ENCODE results near the gene CRTAC1.

CRTAC1 gene

GRCh38 chr10:97999066-97999922 is 31.1 kb downstream of the CRTAC1 start:
- TF ChIP-seq CTCF (IDR thresholded peaks at IDR 0.05), result no peak
- TF ChIP-seq ZFX (IDR thresholded peaks at IDR 0.05; ENCODE audit: borderline replicate concordance), result no peak
- no peak overlapping the region for H3K27ac ChIP-seq

GRCh38 chr10:97991871-97992270 is 38.5 kb downstream of the CRTAC1 start:
- TF ChIP-seq CTCF (IDR thresholded peaks at IDR 0.05) (no peak), ZFX (IDR thresholded peaks at IDR 0.05; ENCODE audit: borderline replicate concordance) (no peak)
- no peak overlapping the region for H3K27ac ChIP-seq

- H3K27ac ChIP-seq, result no peak overlapping the region
- TF ChIP-seq CTCF (IDR thresholded peaks at IDR 0.05), result no peak
- no peak for TF ChIP-seq ZFX (IDR thresholded peaks at IDR 0.05; ENCODE audit: borderline replicate concordance)
These were observed 48.6 kb downstream of the CRTAC1 start for GRCh38 chr10:97981816-97982215.

- no peak overlapping the region for H3K27ac ChIP-seq
- TF ChIP-seq ZFX (IDR thresholded peaks at IDR 0.05; ENCODE audit: borderline replicate concordance) (no peak), CTCF (IDR thresholded peaks at IDR 0.05) (no peak)
These were observed 52.7 kb downstream of the CRTAC1 start for GRCh38 chr10:97977673-97978072.

GRCh38 chr10:97975598-97975997 is 54.8 kb downstream of the CRTAC1 start:
- no peak for TF ChIP-seq ZFX (IDR thresholded peaks at IDR 0.05; ENCODE audit: borderline replicate concordance)
- no peak for TF ChIP-seq CTCF (IDR thresholded peaks at IDR 0.05)
- no peak overlapping the region for H3K27ac ChIP-seq

- no peak overlapping the region for H3K27ac ChIP-seq
- TF ChIP-seq ZFX (IDR thresholded peaks at IDR 0.05; ENCODE audit: borderline replicate concordance) (no peak), CTCF (IDR thresholded peaks at IDR 0.05) (no peak)
These were observed 55.6 kb downstream of the CRTAC1 start for GRCh38 chr10:97974526-97975525.

Data from 22Rv1 (cell line).